ENCODE data around the gene C1orf87. TPM values are rescaled to one million over a fixed set of nuclear protein-coding genes. Genes with fewer than 3 reads are reported as not detected.

C1orf87 gene, protein sequence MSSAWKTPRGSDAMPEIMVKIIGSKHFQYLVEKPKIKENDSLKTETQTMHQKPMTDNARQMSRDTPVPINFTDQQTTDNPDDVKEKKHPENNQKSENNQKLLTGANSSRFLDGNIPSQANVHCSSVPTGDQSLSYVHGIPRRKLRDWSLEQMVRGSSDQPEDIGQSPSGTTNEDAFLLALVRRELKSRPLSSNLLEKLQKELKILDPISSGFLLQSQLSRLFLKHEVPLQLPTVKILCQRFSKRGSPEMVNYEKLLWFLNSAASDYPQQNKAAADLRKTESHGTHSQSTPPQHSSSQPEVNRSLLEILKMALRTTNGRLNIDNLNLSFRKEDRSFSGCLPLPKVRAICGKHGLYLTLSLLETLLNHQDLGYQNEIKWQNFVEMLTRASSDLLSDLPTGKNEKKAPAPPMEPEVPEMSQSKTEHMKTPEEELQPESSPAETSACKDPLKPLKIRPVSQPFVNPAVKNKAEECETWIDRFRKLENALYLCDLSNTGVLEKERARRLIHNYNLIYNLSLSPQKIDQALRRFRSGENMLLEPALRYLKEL
- not detected in 2 replicates for total RNA-seq (2014; rRNA removed; shearing (Covaris generic))

GRCh38 chr1:60073605-60074278, at the start of gene C1orf87:
C1orf87 (minus strand) TSS chr1:60073770; CDS start chr1:60072643, 1,127 bp downstream.

Small RNA genes within 50 kb of the gene (small RNA-seq; reads per million reads assigned to genes)
- not detected for gene RN7SL475P

Other genes with a start within 250 kb of the C1orf87 start
- gene CYP2J2, start 147.0 kb downstream of the C1orf87 start, total RNA-seq (2014; rRNA removed; shearing (Covaris generic)): 0.60 and 0.61 TPM in 2 replicates